ENCODE data around the gene ADH1A. TPM values are rescaled to one million over a fixed set of nuclear protein-coding genes. Genes with fewer than 3 reads are reported as not detected.
"Not testable (repeated sequence)": the region's sequence is repeated elsewhere in the genome, so short reads cannot be mapped to it uniquely, and the experiment has no call there.

ADH1A gene
- not detected for total RNA-seq

- intact Hi-C loops (cut with micrococcal nuclease) = no loop called here
- peaks cover 7% of the 10 kb centered on the region for H3K27me3 Mint-ChIP-seq (ENCODE audit: low read depth)
- H3K36me3 Mint-ChIP-seq (ENCODE audit: low read depth) = no peaks in the 10 kb centered on the region
- H3K9me3 Mint-ChIP-seq = peaks cover 5% of the 10 kb centered on the region
- CTCF ChIA-PET = interaction anchor here (0.6 kb wide), 1 partner anchor 998 kb away, joined by 3 read pairs; no protein-coding TSS in a partner anchor
- no peak within 1 kb of the TSS for H3K4me3 Mint-ChIP-seq
- H3K27ac Mint-ChIP-seq = no peak within 1 kb of the TSS
- no peak for DNase-seq
- H3K4me1 Mint-ChIP-seq (ENCODE audit: low read depth) = no peaks in the 10 kb centered on the region
Observed at GRCh38 chr4:99290848-99291786, at the start of gene ADH1A. TSS of gene ADH1A (minus strand) at chr4:99290985. CDS start at chr4:99290914, 71 bp downstream.

GRCh38 chr4:99339172-99339571 is 48.4 kb upstream of the ADH1A start:
- CTCF ChIA-PET = no interaction called here

GRCh38 chr4:99336553-99336952 is 45.8 kb upstream of the ADH1A start:
- DNase-seq = no peak
- Mint-ChIP-seq H3K27me3 (ENCODE audit: low read depth) (peaks cover 8% of the 10 kb centered on the region), H3K27ac (no peak overlapping the region), H3K4me3 (no peak overlapping the region), H3K9me3 (no peaks in the 10 kb centered on the region), H3K4me1 (ENCODE audit: low read depth) (no peaks in the 10 kb centered on the region), H3K36me3 (ENCODE audit: low read depth) (no peaks in the 10 kb centered on the region)
- intact Hi-C loops (cut with micrococcal nuclease) = no loop called here
- CTCF ChIA-PET = no interaction called here

More at GRCh38 chr4:99339172-99339571, 48.4 kb upstream of the ADH1A start:
- Mint-ChIP-seq H3K9me3 (no peaks in the 10 kb centered on the region), H3K4me3 (no peak overlapping the region), H3K36me3 (ENCODE audit: low read depth) (no peaks in the 10 kb centered on the region), H3K4me1 (ENCODE audit: low read depth) (no peaks in the 10 kb centered on the region), H3K27ac (no peak overlapping the region), H3K27me3 (ENCODE audit: low read depth) (peaks cover 8% of the 10 kb centered on the region)
- intact Hi-C loops (cut with micrococcal nuclease) = no loop called here
- no peak for DNase-seq

GRCh38 chr4:99334880-99335279 is 44.1 kb upstream of the ADH1A start:
- intact Hi-C loops (cut with micrococcal nuclease) = no loop called here
- no peaks in the 10 kb centered on the region for H3K36me3 Mint-ChIP-seq (ENCODE audit: low read depth)
- no peak overlapping the region for H3K27ac Mint-ChIP-seq
- H3K4me3 Mint-ChIP-seq = no peak overlapping the region
- no peaks in the 10 kb centered on the region for H3K9me3 Mint-ChIP-seq
- peaks cover 8% of the 10 kb centered on the region for H3K27me3 Mint-ChIP-seq (ENCODE audit: low read depth)
- CTCF ChIA-PET = no interaction called here
- DNase-seq = no peak
- no peaks in the 10 kb centered on the region for H3K4me1 Mint-ChIP-seq (ENCODE audit: low read depth)

GRCh38 chr4:99330648-99331047 is 39.9 kb upstream of the ADH1A start:
- Mint-ChIP-seq H3K27ac (no peak overlapping the region), H3K36me3 (ENCODE audit: low read depth) (no peaks in the 10 kb centered on the region), H3K9me3 (peaks cover 4% of the 10 kb centered on the region), H3K4me1 (ENCODE audit: low read depth) (no peaks in the 10 kb centered on the region), H3K27me3 (ENCODE audit: low read depth) (peaks cover 5% of the 10 kb centered on the region), H3K4me3 (no peak overlapping the region)
- intact Hi-C loops (cut with micrococcal nuclease) = no loop called here
- CTCF ChIA-PET = no interaction called here
- no peak for DNase-seq

GRCh38 chr4:99329876-99330275 is 39.1 kb upstream of the ADH1A start:
- no peak overlapping the region for H3K4me3 Mint-ChIP-seq
- peaks cover 4% of the 10 kb centered on the region for H3K9me3 Mint-ChIP-seq
- intact Hi-C loops (cut with micrococcal nuclease) = no loop called here
- H3K27me3 Mint-ChIP-seq (ENCODE audit: low read depth) = no peaks in the 10 kb centered on the region
- CTCF ChIA-PET = no interaction called here
- H3K4me1 Mint-ChIP-seq (ENCODE audit: low read depth) = no peaks in the 10 kb centered on the region
- no peaks in the 10 kb centered on the region for H3K36me3 Mint-ChIP-seq (ENCODE audit: low read depth)
- no peak for DNase-seq
- no peak overlapping the region for H3K27ac Mint-ChIP-seq

- Mint-ChIP-seq H3K9me3 (peaks cover 4% of the 10 kb centered on the region), H3K27me3 (ENCODE audit: low read depth) (peaks cover 3% of the 10 kb centered on the region), H3K27ac (no peak overlapping the region), H3K4me1 (ENCODE audit: low read depth) (no peaks in the 10 kb centered on the region), H3K36me3 (ENCODE audit: low read depth) (no peaks in the 10 kb centered on the region), H3K4me3 (no peak overlapping the region)
- intact Hi-C loops (cut with micrococcal nuclease) = no loop called here
- DNase-seq = no peak
- CTCF ChIA-PET = no interaction called here
Observed at GRCh38 chr4:99324979-99325378, 34.2 kb upstream of the ADH1A start.

DNA sequence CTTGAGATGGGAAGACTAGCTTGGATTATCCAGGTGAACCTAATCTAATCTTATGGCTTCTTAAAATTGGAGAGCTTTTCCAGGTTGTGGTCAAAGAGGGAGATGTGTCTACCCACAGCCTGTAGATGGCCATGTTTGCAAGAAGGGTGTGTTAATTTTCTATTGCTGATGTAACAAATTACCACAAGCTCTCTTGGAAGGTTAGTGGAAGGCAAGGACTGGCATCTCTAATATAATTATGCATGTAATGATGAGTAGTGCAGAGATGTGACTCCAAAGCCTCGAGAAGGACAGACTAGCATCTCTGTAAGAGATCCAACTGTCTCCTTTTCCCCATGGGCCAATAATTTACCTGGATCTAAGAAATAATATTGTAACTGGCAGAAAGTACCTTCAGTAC is 33.6 kb upstream of the ADH1A start:
- no peaks in the 10 kb centered on the region for H3K4me1 Mint-ChIP-seq (ENCODE audit: low read depth)
- intact Hi-C loops (cut with micrococcal nuclease) = no loop called here
- peaks cover 4% of the 10 kb centered on the region for H3K9me3 Mint-ChIP-seq
- CTCF ChIA-PET = no interaction called here
- no peak overlapping the region for H3K4me3 Mint-ChIP-seq
- H3K27me3 Mint-ChIP-seq (ENCODE audit: low read depth) = peaks cover 3% of the 10 kb centered on the region
- no peak overlapping the region for H3K27ac Mint-ChIP-seq
- H3K36me3 Mint-ChIP-seq (ENCODE audit: low read depth) = no peaks in the 10 kb centered on the region
- DNase-seq = no peak

- H3K4me1 Mint-ChIP-seq (ENCODE audit: low read depth) = no peaks in the 10 kb centered on the region
- no peak for DNase-seq
- intact Hi-C loops (cut with micrococcal nuclease) = no loop called here
- peaks cover 4% of the 10 kb centered on the region for H3K9me3 Mint-ChIP-seq
- no peak overlapping the region for H3K27ac Mint-ChIP-seq
- CTCF ChIA-PET = no interaction called here
- no peaks in the 10 kb centered on the region for H3K36me3 Mint-ChIP-seq (ENCODE audit: low read depth)
- peaks cover 3% of the 10 kb centered on the region for H3K27me3 Mint-ChIP-seq (ENCODE audit: low read depth)
- no peak overlapping the region for H3K4me3 Mint-ChIP-seq
Observed at GRCh38 chr4:99323756-99324155, 33.0 kb upstream of the ADH1A start.

GRCh38 chr4:99321241-99322191 is 30.7 kb upstream of the ADH1A start, which contains the start of gene ADH1B:
TSS of gene ADH1B (minus strand) at chr4:99321401. CDS start at chr4:99321331, 70 bp downstream.
- H3K4me3 Mint-ChIP-seq = no peak within 1 kb of the TSS
- DNase-seq = no peak
- H3K36me3 Mint-ChIP-seq (ENCODE audit: low read depth) = no peaks in the 10 kb centered on the region
- H3K27me3 Mint-ChIP-seq (ENCODE audit: low read depth) = peaks cover 10% of the 10 kb centered on the region
- intact Hi-C loops (cut with micrococcal nuclease) = no loop called here
- H3K4me1 Mint-ChIP-seq (ENCODE audit: low read depth) = no peaks in the 10 kb centered on the region
- CTCF ChIA-PET = no interaction called here
- no peak within 1 kb of the TSS for H3K27ac Mint-ChIP-seq
- H3K9me3 Mint-ChIP-seq = no peaks in the 10 kb centered on the region

DNA sequence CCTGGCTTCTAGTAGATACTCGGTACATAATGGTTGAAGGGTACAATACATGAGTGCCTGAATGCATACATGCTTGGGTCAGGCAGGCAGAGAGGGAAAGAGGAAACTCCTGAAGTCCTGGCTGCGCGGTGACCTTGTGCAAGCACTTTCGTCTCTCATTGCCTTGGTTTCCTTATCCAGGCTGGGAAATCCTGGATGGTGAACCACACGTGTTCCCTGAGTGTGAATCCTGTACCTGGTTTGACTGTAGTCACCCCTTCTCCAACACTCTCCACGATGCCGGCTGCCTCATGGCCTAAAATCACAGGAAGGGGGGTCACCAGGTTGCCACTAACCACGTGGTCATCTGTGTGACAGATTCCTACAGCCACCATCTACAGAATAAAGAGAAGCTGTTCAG is 27.0 kb upstream of the ADH1A start:
- H3K27ac Mint-ChIP-seq; intact Hi-C loops (cut with micrococcal nuclease); CTCF ChIA-PET; H3K4me3 Mint-ChIP-seq; DNase-seq; H3K36me3 Mint-ChIP-seq (ENCODE audit: low read depth); H3K9me3 Mint-ChIP-seq; H3K4me1 Mint-ChIP-seq (ENCODE audit: low read depth): not testable (repeated sequence)
- H3K27me3 Mint-ChIP-seq (ENCODE audit: low read depth) = peaks cover 10% of the 10 kb centered on the region

DNA sequence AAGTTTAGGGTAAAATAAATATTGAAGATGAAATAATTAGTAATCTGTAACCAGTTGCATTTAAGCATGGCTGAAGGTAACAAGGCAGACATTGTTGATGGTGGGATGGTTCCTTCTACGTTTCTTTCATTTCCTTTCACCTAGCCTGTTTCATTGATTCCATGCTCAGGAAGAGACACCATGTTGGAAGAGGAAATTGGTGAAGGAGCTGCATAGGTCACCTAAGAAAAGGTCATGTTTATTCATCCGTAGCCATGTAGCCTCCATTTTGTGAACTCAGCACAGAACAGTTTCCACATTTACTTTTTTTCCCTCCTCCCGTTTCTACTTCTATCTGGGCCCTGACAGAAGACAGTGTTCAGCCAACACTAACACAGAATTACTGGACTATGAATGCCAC is 26.6 kb upstream of the ADH1A start:
- CTCF ChIA-PET = no interaction called here
- DNase-seq = no peak
- Mint-ChIP-seq H3K36me3 (ENCODE audit: low read depth) (no peaks in the 10 kb centered on the region), H3K9me3 (no peaks in the 10 kb centered on the region), H3K27me3 (ENCODE audit: low read depth) (peaks cover 11% of the 10 kb centered on the region), H3K4me1 (ENCODE audit: low read depth) (no peaks in the 10 kb centered on the region), H3K27ac (no peak overlapping the region), H3K4me3 (no peak overlapping the region)
- intact Hi-C loops (cut with micrococcal nuclease) = no loop called here
